GM13977 (cell line): ENCODE data around the gene COX6A1.

ENCODE experiments used
- DNase-seq: peaks from one replicate; pipeline ENCODE4 v3.0.0; 2012; ENCODE audit warnings: low spot score
- CTCF ChIP-seq: IDR thresholded peaks from 2 replicates; pipeline ENCODE4 v1.5.1; 2012; ENCODE audit warnings: mild to moderate bottlenecking, control low read depth; ENCODE audit not compliant: insufficient read depth; ENCODE audit errors: extremely low read depth, missing control alignments
- in situ Hi-C: fragments of 300-500 bp; cut with MboI; formaldehyde crosslinking; loops from one replicate; pipeline ENCODE4 v1.12.0; 2022; ENCODE audit warnings: low sequenced_read_pairs, low pct_unique_long_range_greater_than_20kb, mixed read lengths, inconsistent platforms; ENCODE audit not compliant: unreplicated experiment

COX6A1 gene

DNA sequence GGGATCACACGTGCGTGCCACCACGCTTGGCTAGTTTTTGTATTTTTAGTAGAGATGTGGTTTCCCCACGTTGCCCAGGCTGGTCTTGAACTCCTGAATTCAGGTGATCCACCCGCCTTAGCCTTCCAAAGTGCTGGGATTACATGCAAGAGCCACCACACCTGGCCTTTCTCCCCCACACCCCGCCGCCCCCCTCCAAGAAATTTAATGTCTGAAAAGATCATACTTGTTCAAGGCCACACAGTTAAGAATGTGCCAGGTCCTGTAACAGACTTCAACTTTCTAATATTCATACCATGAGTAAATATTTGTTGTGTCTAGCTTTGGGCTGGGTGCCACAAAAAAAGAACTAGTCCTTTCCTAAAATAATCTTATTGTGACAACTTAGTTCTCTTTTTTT is 17.4 kb downstream of the COX6A1 start:
- DNase-seq = no peak
- in situ Hi-C loops = no loop called here
- no peak for TF ChIP-seq CTCF

GRCh38 chr12:120457133-120457532 is 19.2 kb downstream of the COX6A1 start:
- in situ Hi-C loops = no loop called here
- no peak for DNase-seq
- TF ChIP-seq CTCF = peak; percentile 45

DNA sequence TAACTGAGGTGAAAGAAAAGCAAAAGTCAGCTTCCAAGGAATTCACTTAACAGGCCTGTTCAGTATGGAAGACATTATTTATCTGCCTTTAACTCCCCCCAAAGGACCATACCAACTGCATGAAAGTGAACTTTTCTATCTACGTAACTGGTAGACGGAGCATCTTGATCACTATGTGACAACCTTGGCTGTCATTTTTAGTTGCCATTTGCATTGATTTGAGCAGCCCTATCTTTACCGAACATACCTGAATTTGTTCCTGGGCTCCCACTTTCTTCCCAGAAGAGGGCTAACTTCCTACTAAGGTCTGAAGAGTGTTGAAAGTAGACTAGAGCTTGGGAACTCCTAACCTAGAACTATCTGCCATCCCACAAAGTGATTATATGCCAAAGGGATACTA is 22.2 kb downstream of the COX6A1 start:
- no peak for TF ChIP-seq CTCF
- no peak for DNase-seq
- in situ Hi-C loops = no loop called here

DNA sequence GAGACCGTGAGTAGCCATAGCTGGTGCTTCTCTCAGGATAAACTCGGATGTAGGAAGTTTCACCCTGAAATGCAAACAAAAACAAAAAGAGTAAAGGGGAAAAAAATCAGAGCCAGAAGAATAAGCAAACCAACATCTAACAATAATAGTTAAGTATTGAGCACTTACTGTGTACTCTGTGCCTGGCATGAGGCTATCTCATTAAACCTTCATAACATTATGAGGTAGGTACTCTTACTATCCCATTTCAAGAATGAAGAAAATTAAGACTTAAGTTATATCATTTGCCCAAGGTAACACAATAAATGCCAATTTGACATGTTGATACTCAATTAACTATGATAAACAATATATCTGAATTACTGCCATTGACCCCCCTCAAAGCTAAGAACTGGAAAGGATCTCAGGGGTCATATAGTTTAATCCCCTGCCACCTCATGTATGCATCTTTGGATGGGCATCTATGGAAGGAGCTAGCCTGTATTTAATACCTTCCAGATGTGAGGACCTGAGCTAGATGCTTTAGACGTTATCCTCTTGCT is 24.3 kb downstream of the COX6A1 start:
- in situ Hi-C loops = no loop called here

DNA sequence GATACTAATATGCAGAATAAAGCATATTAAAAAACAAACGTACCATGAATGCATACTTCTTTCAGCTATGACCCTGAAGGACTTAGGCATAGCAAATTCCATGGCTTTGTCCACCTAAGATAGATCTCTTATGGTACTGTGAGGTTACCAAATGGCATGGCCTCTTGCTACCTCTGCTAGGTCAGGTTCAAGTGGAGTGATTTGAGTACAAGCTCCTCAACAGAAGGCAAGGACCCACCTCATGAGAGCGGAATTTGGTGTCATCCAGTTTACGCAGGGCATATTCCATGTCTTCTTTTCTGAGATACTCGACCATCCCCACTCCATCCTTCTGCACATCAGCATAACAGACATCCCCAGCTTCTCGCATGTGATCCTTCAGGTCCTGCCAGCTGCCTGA is 25.8 kb downstream of the COX6A1 start:
- no peak for DNase-seq
- in situ Hi-C loops = no loop called here
- no peak for TF ChIP-seq CTCF

More for the DNA sequence above, 24.3 kb downstream of the COX6A1 start:
- DNase-seq = no peak
- no peak for TF ChIP-seq CTCF

DNA sequence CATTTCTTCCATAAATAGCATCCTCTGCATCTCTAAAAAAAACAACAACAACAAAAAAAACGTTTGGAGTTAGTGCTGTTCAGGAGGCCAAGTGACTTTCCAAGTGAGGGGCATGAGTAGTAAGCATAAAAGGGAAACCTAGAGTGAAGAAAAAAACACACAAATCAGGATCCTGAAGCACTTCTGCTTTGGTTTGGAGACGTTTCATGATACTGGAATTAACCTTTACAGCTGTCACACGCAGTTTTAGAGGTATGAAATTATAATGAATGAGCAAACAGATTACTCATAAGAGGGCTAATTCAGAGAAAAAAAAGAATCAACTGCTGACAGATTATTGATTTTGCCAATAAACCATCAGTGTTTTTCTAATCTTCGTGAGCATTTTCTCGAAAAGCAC is 27.8 kb downstream of the COX6A1 start:
- in situ Hi-C loops = no loop called here
- TF ChIP-seq CTCF = no peak
- no peak for DNase-seq
